HG03469 (cell line): ENCODE data around the gene ADD1.
"Not testable (repeated sequence)": the region's sequence is repeated elsewhere in the genome, so short reads cannot be mapped to it uniquely, and the experiment has no call there.

Source experiments
- ATAC-seq: cut with Tn5 transposase; IDR thresholded peaks from one replicate; pipeline ENCODE4 v1.9.1; 2021; ENCODE audit warnings: mild to moderate bottlenecking, moderate library complexity, moderate number of reproducible peaks; ENCODE audit not compliant: unreplicated experiment

Gene ADD1

GRCh38 chr4:2932321-2932950, 88.8 kb downstream of the ADD1 start:
- no peak for ATAC-seq

DNA sequence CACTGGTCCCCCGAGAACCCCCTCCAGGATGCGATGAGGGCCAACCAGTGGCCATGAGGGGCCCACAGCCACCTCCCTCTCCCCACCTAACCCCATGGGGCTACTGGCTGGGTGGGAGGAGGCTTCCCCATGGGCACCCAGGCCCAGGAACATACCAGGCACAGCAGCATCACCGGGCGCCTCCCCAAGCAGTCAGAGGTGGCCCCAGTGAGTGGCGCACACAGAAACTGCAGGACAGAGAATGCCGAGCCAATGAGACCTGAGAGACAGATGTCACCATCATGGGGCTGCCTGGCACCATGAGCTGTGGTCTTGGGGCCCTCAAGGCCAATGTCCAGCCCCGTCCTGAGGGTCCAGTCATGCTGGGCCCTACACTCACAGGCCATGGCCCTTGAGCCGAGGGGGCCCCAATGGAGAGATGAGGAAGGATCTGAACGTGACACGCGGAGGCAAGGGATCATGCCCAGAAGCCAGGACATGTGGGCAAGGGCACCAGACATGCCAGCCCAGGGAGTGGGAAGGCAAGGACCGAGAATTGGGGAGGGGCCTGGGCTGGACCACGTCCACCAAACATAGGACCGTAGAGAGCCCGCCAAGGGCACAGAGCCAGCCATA, 89.4 kb downstream of the ADD1 start:
- ATAC-seq = no peak

DNA sequence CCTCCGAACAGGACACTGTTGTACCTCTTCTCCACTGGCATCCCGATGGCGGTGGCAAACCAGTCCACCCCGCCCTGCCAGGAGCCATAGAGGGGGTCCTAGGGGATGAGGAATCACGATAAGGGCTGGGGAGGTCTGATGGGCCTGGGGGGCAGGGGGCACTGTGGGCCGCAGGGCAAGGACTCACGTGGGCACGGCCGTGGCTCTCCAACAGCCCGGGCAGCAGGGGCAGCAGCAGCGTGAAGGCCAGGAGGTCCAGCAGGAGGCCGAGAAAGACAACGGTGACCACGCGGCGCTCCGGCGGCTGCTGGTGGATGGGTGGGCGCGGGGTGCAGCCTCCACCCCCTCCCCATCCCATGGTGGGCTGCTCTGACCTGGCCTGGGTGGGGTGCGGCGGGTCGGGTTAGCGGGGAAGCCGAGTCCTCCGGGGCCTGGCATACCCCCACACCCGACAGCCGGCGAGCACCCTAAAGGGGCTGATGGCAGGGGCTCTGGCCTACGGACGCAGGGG, 90.0 kb downstream of the ADD1 start:
- ATAC-seq = no peak

DNA sequence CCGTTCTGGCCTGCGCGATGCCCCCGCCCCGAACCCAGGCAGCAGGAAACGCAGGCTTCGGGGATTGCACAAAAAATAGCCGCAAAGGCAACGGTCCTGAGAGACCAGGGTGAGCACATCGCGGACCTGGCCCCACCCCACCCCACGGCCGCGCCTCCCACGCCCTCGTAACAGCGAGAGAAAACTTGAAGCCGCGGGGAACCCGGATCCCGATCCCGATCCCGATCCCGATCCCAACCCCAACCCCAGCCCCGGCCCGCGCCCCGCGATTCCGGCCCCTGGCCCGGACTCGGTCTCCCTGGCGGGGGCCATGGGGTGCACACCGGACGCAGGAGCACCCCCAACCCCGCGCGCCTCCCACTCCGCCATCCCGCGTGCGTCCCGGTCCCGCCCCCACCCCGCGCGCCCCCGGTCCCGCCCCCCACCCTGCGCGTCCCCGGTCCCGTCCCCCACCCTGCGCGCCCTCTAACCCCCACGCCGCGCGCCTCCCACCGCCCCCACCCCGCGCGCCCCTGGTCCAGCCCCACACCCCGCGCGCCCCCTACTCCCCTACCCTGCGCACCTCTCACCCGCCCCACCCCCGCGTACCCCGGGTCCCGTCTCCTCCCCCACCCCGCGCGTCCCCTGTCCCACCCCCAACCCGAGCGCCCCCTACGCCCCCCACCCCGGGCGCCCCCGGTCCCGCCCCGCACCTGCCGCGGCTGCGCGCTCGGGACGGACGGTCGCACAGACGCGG, 90.6 kb downstream of the ADD1 start:
- no peak for ATAC-seq

DNA sequence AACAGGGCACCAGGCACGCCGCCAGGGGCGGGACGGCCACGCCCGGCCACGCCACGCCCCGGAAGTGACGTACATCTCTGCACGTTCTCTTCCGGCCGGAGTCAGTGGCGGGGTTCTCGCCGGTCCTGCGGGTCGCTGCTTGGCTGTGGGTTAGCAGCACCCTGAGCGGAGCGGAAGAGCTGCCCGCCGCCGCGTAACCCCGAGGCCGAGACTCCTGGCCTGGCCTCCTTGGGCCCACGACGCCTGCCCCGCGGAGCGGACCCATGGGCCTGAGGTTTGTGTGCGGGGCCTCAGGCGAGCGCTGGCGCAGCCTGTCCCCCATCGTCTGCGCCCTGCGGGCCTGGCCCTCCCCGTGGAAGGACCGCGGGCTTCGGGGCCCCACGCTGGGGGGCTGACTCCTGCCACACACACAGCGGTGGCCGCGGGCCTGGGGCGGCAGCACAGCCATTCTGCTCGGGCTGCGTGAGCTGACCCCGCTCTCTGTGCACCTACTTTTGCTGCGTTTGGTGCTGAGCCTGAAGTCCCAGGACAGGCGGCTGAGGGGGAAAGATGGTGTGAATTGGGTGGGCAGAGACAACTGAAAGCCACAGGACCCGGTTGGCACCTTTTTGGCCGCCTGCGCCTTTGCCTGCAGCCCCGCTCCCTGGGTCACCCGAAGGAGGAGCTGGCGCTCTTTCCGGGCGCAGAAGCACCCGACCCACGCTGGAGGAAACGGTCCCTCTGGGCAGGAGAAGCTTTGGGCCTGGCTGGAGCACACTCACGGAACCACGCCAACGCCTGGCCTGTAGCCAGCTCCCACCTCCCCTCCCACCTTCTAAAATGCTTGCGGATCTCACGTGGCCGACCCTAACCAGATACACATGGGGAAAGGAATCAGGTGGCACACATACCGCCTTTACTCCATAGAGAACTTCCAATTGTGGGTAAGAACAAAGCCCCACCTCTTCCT, 91.4 kb downstream of the ADD1 start:
- ATAC-seq = no peak

DNA sequence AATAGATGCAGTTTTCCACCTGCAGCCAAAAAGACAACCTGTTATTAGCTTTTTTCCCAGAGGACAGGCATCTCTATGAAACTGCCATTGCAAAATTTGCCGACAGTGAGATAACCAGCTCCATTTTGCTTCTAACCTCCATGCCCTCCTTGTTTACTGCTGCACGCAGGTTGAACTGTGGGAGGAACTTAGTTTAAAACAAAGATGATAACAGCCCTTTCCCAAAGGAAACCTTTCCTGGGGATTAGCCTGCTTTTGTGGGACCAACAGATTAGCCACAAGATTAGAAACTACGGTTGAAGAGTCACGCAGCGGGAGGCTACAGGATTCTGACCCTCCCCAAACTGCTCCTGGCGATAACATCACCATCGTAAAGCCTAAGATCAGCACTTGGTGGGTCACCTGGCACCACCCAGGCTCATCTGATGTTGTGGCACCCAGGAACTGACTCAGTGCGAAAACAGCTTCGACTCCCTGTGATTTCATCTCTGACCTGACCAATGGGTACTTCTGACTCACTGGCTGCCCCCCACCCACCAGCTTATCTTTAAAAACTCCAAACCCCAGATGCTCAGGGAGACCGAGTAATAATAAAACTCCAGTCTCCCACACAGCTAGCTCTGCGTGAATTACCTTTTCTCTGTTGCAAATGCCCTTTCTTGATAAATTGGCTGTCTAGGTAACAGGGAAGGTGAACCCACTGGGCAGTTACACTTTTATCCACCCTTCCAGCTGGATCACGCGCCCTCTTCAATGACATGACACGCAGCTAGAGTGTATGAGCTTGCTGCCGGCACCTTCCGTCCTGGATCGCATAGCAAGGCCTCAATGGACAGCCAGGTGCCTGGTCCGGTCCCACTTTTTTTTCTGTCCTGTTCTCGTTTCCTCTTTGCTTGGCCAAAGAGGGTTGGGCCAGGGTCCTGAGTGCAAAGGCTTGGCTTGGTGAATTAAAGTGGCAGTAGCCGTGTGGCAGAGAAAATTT, 92.4 kb downstream of the ADD1 start:
- no peak for ATAC-seq

GRCh38 chr4:2936773-2937145, 93.1 kb downstream of the ADD1 start:
- ATAC-seq = peak; percentile 28

DNA sequence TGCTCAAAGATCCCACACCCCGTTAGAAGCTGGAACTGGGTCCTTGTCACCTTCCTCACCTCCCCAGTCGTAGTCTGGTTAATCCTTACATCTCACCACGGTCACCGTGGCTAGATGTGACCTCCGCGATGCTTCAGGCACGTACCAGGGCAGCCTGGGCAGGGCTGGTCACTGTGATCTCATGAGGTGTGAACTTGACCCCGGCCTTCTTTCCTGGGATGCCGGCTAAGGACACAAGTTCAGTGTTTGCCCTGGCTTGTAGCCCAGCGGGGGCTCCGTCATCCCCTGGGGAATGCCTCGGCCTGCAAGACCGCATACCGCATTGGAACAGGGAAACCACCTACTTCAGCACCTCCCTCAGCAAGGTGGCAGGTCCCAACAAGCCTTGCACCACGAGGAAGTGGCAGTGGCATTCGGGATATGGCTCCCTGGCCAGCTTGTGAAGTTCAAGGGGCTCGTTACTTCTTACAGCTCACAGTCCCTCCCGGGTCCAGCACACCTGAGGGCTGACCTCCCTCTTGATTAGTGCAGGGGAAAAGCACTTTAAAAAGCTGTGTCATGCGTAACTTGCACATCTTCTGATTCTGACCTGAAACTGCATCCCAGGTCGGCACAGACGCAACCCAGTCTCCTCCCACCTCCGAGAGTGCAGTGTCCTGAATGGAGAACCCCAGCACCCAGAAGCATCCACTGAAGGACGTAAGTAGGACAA, 93.7 kb downstream of the ADD1 start:
- no peak for ATAC-seq

DNA sequence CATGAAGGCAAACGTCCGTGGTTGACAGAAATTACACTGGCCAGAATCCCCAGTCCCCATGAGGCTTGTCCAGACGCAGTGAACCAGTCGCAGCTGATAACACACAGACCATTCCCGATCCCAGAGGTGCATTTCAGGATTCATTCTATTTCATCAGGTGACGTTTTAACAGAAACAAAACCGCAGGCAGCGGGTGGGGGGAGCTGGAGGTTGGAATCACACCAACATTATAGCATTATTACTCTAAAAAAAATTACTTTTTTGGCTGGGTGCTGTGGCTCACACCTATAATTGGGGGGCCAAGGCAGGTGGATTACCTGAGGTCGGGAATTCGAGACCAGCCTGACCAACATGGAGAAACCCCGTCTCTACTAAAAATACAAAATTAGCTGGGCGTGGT, 94.3 kb downstream of the ADD1 start:
- no peak for ATAC-seq

- ATAC-seq = not testable (repeated sequence)
Observed at GRCh38 chr4:2938411-2938810, 94.8 kb downstream of the ADD1 start.

DNA sequence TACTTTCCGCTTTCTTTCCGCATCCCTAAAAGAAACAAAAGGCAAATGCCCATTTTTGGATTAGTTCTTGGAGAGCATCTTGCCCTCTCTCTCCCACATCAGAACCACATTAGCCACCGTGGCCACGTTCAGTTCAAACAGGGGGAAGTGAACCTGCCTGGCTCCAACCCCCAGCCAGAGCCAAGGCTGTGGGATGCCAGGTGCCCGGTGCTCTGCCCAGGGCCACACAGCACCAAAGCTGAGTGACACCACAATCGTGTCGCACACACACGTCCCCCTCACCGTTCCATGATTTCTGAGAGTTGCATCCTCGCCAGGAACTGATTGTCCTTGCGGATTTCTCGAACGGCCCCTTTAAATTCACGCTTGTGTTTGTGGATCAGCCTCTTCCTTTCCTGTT, 95.3 kb downstream of the ADD1 start:
- ATAC-seq = no peak

DNA sequence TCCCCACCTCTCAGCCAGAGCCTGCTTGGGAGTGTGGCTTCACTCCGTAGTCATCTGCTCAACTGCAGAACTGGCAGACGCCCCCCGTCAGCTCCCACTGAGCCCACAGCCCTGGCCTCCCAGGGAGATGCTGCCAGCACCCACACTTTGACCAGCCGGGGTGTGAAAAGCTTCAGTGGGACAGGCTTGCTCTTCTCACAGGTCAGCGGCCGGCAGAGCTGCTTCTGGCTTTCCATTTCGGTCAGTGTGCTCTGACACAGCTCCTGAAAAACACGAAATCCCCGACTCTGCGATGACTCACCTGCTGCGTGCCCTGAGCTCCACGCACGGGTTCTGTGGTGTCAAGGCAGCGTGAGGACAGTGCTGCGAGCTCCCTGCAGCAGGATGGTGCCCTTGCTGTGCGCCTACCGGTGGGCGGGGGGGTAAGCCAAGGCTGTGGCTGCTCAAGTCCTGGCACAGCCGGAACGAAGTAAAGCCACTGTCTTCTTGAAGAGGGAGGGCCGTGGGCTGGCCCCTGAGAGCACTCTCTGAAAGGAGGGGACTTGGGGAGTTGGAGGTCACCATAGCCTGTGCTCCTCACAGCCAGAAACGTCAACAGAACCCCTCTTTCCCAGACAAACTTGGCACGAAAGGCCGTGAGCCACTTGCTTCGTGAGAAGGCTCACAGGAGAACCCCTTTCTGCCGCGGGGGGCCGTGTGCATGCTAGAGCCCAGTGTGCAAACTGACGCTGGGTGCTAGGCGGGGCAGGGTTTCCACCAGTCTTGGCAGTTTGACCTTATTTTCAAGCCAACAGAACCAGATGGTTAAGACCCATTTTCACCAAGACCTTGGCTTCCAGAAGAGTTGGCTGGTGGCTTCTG, 96.0 kb downstream of the ADD1 start:
- ATAC-seq = no peak

DNA sequence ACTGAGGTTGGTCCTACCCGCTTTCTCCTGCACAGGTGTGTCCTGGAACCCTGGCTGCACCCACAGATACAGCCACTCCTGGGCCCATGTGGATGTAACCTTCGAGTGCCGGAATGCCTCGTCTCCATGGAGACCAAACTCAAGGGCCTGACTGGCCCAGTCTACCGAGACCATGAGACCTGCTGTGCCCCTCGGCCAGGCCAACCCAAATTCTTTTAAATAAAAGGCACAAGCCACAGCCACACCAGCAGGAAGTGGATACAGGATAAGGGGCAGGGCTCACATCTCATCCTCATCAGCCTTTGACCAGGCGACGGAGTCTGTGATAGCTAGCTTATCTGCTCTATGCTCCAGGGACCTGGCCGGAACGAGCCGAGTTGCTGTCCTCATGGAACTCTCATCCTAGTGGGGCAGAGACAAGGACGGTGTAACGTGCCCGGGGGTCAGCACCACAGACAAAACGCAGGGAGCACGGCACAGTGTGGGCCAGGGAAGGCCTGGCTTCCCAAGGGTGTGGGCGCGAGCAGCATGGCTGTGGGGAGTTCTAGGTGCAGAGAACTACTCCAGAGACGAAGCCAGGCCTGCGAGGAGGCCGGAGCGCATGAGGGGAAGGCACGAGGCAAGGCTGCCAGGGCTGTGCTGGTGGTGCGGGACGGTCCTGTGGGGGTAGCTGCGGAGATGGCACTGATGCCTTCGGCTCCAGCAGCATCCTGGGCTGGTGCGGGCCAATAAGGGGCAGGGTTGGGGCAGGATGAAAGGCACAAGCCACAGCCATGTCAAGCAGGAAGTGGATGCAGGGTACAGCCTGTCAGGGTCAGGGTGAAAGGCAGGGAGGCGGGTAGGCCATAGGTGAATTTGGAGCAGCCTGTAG, 96.9 kb downstream of the ADD1 start:
- ATAC-seq = no peak

GRCh38 chr4:2941138-2942036, 97.7 kb downstream of the ADD1 start:
- ATAC-seq = no peak

DNA sequence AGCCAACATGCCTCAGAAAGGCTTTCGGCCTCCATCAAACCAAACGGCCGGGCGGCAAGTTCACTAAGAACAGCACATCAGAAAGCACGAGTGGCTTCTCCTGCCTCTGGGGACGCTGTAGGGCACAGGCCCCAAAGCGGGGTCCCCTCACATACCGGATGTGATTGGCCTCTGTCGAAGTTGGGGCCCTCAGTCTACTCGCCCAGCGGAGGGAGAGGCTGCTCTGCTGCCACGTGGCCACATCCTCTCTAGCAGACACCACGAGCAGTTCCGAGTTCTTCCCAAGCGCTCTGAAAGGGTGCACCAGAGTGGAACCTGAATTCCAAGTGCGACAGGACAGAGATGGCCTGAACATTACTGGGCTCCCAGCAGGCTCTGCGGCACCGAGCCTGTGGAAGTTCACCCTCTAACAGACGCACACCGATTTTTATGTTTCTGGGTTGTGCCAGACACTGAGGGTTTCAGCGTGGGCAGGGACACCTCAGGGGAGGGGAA, 98.4 kb downstream of the ADD1 start:
- no peak for ATAC-seq
